Activated T-helper 2 cell treated with anti-CD3 and anti-CD28 coated beads, Interferon-gamma antibody, Interleukin-2, Interleukin-4, amounts not matched to agents 10 μg/mL and 5 μg/mL and 100 μg/mL, durations not matched to agents 14 hours and 24 hours and 36 hours (primary cell): Measurements from ENCODE around the gene KRTAP20-1. TPM values are rescaled to one million over a fixed set of nuclear protein-coding genes. Genes with fewer than 3 reads are reported as not detected.

Experiments
- DNase-seq: peaks from one replicate; pipeline ENCODE4 v3.0.0; 2021; ENCODE audit warnings: low spot score
- H3K27ac Mint-ChIP-seq: one replicate; pipeline ENCODE4 v1.8.0; 2021; ENCODE audit warnings: mixed read lengths
- H3K27me3 Mint-ChIP-seq: one replicate; pipeline ENCODE4 v1.8.0; 2021; ENCODE audit warnings: low read depth, mixed read lengths
- H3K36me3 Mint-ChIP-seq: one replicate; pipeline ENCODE4 v1.8.0; 2021; ENCODE audit warnings: low read depth, mixed read lengths
- H3K4me1 Mint-ChIP-seq: one replicate; pipeline ENCODE4 v1.8.0; 2021; ENCODE audit warnings: low read depth, mixed read lengths
- H3K4me3 Mint-ChIP-seq: one replicate; pipeline ENCODE4 v1.8.0; 2021; ENCODE audit warnings: low read depth, mild to moderate bottlenecking, moderate library complexity, mixed read lengths
- H3K9me3 Mint-ChIP-seq: one replicate; pipeline ENCODE4 v1.8.0; 2021; ENCODE audit warnings: mixed read lengths
- intact Hi-C: fragments of 100-400 bp; cut with micrococcal nuclease; formaldehyde crosslinking; loops from one replicate; pipeline ENCODE4 v1.15.1; 2023
- total RNA-seq: library from RNA; stranded (reverse); gene quantifications from 2 replicates; pipeline ENCODE4 v1.2.3, GENCODE V29; 2022

KRTAP20-1 gene
- total RNA-seq, 1 donor from 2014 or later, result not detected

DNA sequence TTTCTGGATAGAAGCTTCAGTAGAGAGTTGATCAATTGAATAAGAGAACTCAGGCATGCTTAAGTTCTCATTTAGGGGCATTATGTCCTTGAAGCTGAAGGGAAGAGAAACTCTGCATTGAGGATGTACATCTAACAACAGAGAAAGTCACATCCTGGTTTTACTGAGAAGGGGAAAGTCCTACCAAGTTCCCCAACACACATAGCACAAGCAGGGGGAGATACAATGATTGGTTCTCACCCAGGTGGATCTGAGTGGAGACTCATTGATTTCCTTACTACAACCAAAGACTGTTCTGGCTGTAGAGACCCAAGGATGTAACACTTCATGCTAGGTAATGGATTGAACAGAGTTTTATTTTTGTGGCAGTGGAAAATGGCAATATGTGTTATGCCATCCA, 1.0 kb upstream of the KRTAP20-1 start:
- Mint-ChIP-seq H3K4me1 (no peaks in the 10 kb centered on the region), H3K36me3 (no peaks in the 10 kb centered on the region), H3K27ac (no peak overlapping the region), H3K9me3 (peaks cover 13% of the 10 kb centered on the region), H3K4me3 (no peak overlapping the region), H3K27me3 (no peaks in the 10 kb centered on the region)
- DNase-seq, result no peak
- intact Hi-C loops, result no loop called here

DNA sequence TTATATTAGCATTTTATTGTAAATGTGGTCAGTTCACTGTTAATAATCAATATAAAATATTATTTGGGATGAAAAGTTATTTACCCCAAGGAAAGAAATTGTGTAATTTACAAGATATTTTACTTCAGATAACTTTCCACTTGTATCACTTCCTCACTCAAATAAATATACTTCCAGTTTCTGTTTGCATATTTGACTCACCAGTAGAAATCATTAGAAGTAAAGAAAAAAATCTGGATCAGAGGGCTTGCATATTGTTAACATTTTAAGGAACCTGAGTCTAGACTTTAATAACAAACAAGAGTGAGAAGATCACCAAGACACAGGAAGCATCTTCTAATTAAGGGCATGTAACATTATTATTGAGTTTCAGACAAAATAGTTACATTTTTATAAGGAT, 3.9 kb downstream of the KRTAP20-1 start:
- Mint-ChIP-seq H3K4me1 (no peaks in the 10 kb centered on the region), H3K27ac (no peak overlapping the region), H3K9me3 (no peaks in the 10 kb centered on the region), H3K36me3 (no peaks in the 10 kb centered on the region), H3K4me3 (no peak overlapping the region), H3K27me3 (no peaks in the 10 kb centered on the region)
- DNase-seq, result no peak
- intact Hi-C loops, result no loop called here

DNA sequence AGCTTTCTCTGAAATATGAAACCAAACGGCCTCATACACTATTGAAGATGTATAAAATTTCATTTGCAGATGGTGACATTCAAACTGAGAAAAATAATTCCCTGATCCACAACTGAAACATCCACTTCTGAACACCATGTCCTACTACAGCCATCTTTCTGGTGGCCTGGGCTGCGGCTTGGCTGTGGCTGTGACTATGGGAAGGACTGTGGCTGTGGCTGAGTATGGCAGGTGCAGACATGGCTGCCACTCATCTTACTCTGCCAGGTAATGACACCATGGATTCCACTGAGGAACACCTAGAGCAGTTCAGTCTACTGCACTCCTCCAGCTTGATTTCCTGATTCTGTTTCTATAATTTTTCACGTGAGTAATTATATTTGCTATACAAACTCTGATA, 4.3 kb downstream of the KRTAP20-1 start, which contains the start of gene KRTAP20-4:
KRTAP20-4 (plus strand) TSS at position 106 of the 400 bp plus-strand sequence.
- intact Hi-C loops, result no loop called here
- H3K27me3 Mint-ChIP-seq, result no peaks in the 10 kb centered on the region
- no peak for DNase-seq

DNA sequence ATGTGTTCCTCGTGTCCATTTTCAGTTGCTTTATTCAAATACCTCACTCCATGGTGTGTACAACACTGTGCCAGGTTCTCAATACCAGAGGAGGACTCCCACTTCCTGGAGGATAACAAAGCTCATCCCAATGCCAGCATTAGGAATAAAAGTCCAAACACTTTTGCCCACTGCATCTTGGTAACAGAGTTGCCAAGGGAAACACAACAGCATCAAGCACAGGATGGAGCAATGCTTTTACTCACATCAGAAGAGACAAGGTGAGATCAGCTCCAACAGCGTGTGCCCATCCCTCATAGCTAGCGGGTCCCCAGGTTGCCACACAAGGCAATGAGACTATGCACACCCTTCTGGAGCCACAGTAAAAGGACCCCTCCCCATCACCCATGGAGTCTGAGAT, 7.1 kb downstream of the KRTAP20-1 start:
- H3K27me3 Mint-ChIP-seq, result peaks cover 2% of the 10 kb centered on the region
- no peak for DNase-seq
- intact Hi-C loops, result no loop called here
- no peaks in the 10 kb centered on the region for H3K9me3 Mint-ChIP-seq
- H3K4me3 Mint-ChIP-seq, result no peak overlapping the region
- no peak overlapping the region for H3K27ac Mint-ChIP-seq
- no peaks in the 10 kb centered on the region for H3K36me3 Mint-ChIP-seq
- H3K4me1 Mint-ChIP-seq, result no peaks in the 10 kb centered on the region

More for the DNA sequence above, 4.3 kb downstream of the KRTAP20-1 start, which contains the start of gene KRTAP20-4:
- no peaks in the 10 kb centered on the region for H3K9me3 Mint-ChIP-seq
- H3K36me3 Mint-ChIP-seq, result no peaks in the 10 kb centered on the region
- no peak within 1 kb of the TSS for H3K27ac Mint-ChIP-seq
- H3K4me3 Mint-ChIP-seq, result no peak within 1 kb of the TSS
- no peaks in the 10 kb centered on the region for H3K4me1 Mint-ChIP-seq

DNA sequence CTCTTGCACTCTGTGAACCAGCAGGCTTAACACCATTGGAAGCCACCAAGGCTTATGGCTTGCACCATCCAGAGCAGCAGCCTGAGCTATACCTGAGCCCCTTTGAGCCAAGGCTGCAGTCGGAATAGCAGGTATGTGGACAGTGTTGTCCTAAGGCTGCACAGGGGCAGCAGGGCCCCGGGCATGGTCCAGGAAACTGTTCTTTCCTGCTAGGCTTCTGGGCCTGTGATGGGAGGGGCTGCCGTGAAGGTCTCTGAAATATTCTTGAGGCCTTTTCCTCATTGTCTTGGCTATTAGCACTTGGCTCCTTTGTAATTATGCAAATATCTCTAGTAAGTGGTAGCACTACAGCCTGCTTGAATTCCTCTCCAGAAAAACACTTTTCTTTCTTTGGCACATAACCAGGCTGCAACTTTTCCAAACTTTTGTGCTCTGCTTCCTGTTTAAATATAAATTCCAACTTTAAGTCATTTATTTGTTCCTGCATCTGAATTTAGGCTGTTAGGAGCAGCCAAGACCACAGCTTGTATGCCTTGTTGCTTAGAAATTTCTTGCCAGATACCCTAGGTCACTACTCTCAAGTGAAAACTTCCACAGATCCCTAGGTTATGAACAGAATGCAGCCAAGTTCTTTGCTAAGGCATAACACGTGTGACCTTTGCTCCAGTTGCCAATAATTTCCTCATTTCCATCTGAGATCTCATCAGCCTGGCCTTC, 9.4 kb downstream of the KRTAP20-1 start:
- intact Hi-C loops, result no loop called here
- H3K27ac Mint-ChIP-seq, result no peak overlapping the region
- H3K4me3 Mint-ChIP-seq, result no peak overlapping the region
- DNase-seq, result no peak
- H3K4me1 Mint-ChIP-seq, result no peaks in the 10 kb centered on the region
- H3K27me3 Mint-ChIP-seq, result peaks cover 2% of the 10 kb centered on the region
- H3K36me3 Mint-ChIP-seq, result no peaks in the 10 kb centered on the region
- no peaks in the 10 kb centered on the region for H3K9me3 Mint-ChIP-seq

DNA sequence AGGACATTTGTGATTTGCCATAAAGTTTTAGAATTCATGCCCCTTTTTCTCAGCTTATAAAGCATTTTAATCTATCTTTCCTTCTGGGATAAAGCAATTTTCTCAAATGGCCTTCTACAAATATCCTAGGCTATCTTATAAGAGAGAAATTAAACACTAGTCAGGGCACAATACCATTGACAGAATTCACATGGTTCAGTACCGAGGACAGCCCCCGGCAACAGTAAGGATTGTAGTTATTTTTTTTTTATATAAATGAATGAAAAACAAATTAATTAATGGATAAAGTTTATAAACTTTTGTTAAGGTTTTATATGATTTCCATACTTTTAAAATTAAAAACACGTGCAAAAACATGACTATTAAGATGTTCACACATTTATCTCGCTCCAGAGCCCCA, 11.9 kb downstream of the KRTAP20-1 start:
- H3K4me3 Mint-ChIP-seq, result no peak overlapping the region
- no peaks in the 10 kb centered on the region for H3K36me3 Mint-ChIP-seq
- H3K27ac Mint-ChIP-seq, result no peak overlapping the region
- intact Hi-C loops, result no loop called here
- H3K4me1 Mint-ChIP-seq, result no peaks in the 10 kb centered on the region
- no peak for DNase-seq
- H3K27me3 Mint-ChIP-seq, result peaks cover 2% of the 10 kb centered on the region
- no peaks in the 10 kb centered on the region for H3K9me3 Mint-ChIP-seq

DNA sequence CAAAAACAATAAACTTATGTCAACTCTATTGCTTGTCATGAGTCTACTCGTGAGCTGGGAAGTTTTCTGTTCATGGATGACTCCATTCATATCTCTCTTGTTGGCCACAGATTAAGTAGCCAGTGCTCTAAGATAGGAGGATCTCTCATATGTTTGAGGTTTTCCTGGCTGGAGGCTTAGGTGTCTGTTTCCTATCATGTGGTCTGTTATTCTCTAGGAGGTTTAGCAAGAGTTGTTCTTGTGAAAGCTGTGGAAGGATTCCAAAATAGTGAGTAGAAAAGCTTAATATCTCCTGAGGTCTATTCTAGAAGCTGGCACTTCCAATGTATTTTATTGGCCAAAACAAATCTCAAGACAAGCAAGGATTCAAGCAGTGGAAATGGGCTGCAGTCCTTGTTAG, 13.0 kb downstream of the KRTAP20-1 start:
- no peaks in the 10 kb centered on the region for H3K36me3 Mint-ChIP-seq
- H3K9me3 Mint-ChIP-seq, result no peaks in the 10 kb centered on the region
- no peak overlapping the region for H3K27ac Mint-ChIP-seq
- H3K27me3 Mint-ChIP-seq, result peaks cover 2% of the 10 kb centered on the region
- intact Hi-C loops, result no loop called here
- DNase-seq, result no peak
- H3K4me3 Mint-ChIP-seq, result no peak overlapping the region
- no peaks in the 10 kb centered on the region for H3K4me1 Mint-ChIP-seq

DNA sequence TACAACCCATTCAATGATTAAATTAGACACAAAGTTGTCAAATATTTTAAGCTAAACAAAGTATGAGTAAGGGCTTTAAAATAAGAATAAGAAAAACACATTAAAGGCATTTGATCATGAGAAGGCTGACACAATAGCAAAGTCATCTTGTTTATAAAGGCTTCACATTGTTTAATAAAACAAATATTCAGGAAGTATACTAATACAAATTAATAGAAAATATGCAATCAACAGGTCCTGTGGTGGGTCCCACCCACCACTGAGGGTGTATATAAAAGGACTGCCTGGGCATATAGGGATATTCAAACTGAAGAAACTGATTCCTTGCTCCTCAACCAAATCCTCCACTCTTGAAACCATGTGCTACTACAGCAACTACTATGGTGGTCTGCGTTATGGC, 18.7 kb downstream of the KRTAP20-1 start, which contains the start of gene KRTAP20-2:
KRTAP20-2 (plus strand) TSS at position 301 of the 400 bp plus-strand sequence; CDS start at position 359, 58 bp downstream.
- H3K4me1 Mint-ChIP-seq, result no peaks in the 10 kb centered on the region
- no peaks in the 10 kb centered on the region for H3K27me3 Mint-ChIP-seq
- H3K27ac Mint-ChIP-seq, result no peak within 1 kb of the TSS

DNA sequence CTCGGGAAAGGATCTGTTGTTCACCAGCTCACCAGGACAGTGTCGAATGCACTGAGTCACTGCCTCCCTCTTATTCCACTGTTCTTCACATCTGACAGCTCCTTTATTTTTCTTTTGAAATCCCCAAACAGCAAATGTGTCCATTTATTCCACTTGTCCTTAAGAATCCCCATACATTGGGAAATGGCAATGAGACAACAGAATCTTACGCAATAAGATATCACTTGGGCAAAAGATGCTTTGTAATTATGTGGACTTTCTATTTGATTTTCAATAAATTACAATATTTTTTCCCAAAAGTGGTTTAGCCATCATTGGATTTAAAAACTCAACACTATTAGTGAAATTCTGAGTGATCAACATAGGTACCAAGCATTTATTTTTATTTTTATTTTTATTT, 22.5 kb downstream of the KRTAP20-1 start:
- Mint-ChIP-seq H3K27me3 (no peaks in the 10 kb centered on the region), H3K4me3 (no peak overlapping the region), H3K4me1 (no peaks in the 10 kb centered on the region), H3K9me3 (peaks cover 4% of the 10 kb centered on the region), H3K36me3 (no peaks in the 10 kb centered on the region), H3K27ac (no peak overlapping the region)
- intact Hi-C loops, result no loop called here
- DNase-seq, result no peak

More for the DNA sequence above, 18.7 kb downstream of the KRTAP20-1 start, which contains the start of gene KRTAP20-2:
- intact Hi-C loops, result no loop called here
- DNase-seq, result no peak
- no peaks in the 10 kb centered on the region for H3K9me3 Mint-ChIP-seq
- H3K4me3 Mint-ChIP-seq, result no peak within 1 kb of the TSS
- no peaks in the 10 kb centered on the region for H3K36me3 Mint-ChIP-seq

DNA sequence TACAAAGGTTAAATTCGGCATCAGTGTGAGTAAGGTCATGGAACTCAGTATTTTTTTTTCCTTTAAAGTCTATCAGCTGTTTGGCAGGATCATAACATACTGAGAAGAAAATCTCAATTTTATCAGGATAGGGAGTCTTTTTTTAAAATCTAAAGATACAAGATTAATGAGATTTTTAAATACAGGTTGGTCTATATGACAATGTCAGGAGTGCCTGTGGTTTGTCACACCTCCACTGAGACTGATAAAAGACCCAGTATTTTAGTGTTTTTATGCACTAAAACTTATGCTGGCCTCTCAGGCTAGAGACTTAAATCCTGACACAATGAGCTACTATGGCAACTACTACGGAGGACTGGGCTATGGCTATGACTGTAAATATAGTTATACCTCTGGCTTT, 26.3 kb downstream of the KRTAP20-1 start, which contains the start of gene KRTAP20-3:
KRTAP20-3 (plus strand) TSS at position 301 of the 400 bp plus-strand sequence.
- H3K36me3 Mint-ChIP-seq, result no peaks in the 10 kb centered on the region
- no peak within 1 kb of the TSS for H3K27ac Mint-ChIP-seq
- intact Hi-C loops, result no loop called here
- no peak within 1 kb of the TSS for H3K4me3 Mint-ChIP-seq
- DNase-seq, result no peak
- H3K27me3 Mint-ChIP-seq, result no peaks in the 10 kb centered on the region
- H3K4me1 Mint-ChIP-seq, result no peaks in the 10 kb centered on the region
- H3K9me3 Mint-ChIP-seq, result peaks cover 14% of the 10 kb centered on the region

DNA sequence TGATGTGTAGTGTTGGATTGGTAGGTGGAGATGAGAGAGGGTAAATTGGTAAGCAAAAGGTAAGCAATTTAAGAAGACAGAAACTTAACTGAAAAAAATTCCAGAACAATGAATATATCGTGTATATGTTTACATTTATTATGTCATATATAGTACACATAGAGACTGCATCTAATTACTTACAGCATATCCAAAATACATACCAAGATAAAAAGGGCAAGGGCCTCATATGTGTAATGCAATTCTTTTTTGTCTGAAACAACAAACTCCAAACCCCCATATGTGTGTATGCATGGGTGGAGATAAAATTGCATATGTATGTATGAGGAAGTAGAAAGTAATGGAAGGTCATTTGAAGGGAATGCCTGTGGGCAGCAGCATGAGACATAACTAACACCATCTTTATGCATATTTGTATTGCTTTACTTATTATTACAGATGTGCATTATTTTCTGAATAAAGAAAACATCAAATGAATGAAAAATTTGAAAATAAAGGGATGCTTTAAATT, 30.7 kb downstream of the KRTAP20-1 start:
- intact Hi-C loops, result no loop called here
- peaks cover 18% of the 10 kb centered on the region for H3K9me3 Mint-ChIP-seq
- H3K27me3 Mint-ChIP-seq, result peaks cover 5% of the 10 kb centered on the region
- no peaks in the 10 kb centered on the region for H3K36me3 Mint-ChIP-seq
- no peak for DNase-seq
- no peak overlapping the region for H3K27ac Mint-ChIP-seq
- no peaks in the 10 kb centered on the region for H3K4me1 Mint-ChIP-seq
- no peak overlapping the region for H3K4me3 Mint-ChIP-seq

DNA sequence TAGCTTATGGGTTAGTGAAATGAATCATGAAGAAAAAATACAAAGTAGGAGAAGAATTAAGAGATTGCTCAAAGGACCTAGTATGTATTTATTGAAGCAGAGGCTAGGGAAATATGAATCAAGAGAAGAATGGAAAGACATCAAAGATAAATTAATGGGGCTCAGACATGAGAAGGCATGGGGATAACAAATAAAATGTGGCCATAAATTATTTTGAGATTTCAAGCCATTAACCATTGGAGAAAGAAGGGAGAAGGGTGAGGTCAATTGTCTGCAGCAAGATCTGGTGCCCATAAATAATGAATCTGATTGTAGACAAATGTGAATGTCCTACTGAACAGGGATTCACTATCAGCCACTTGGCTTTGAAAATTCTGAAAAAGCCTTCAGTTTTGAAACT, 36.7 kb downstream of the KRTAP20-1 start:
- intact Hi-C loops, result no loop called here
- DNase-seq, result no peak
- Mint-ChIP-seq H3K27ac (no peak overlapping the region), H3K4me1 (no peaks in the 10 kb centered on the region), H3K9me3 (peaks cover 4% of the 10 kb centered on the region), H3K36me3 (no peaks in the 10 kb centered on the region), H3K4me3 (no peak overlapping the region), H3K27me3 (peaks cover 11% of the 10 kb centered on the region)
